WTC11 (cell line): ENCODE results near the gene HOMEZ. TPM values are rescaled to one million over a fixed set of nuclear protein-coding genes. Genes with fewer than 3 reads are reported as not detected.

ENCODE experiments used
- ATAC-seq: fragments of 200-7000 bp; cut with Tn5 transposase; 2 replicates; pipeline ENCODE4 v1.10.0; 2021; ENCODE audit warnings: mild to moderate bottlenecking, moderate library complexity
- CTCF ChIA-PET: fragments of 300-600 bp; sonication (Branson Sonifier 250); formaldehyde crosslinking; loops from one replicate; lab custom pipeline; 2021; ENCODE audit warnings: antibody characterized with exemption; lab: Charles Lee
- POLR2A ChIA-PET: fragments of 350-600 bp; sonication (Branson Sonifier 250); formaldehyde crosslinking; loops from one replicate; lab custom pipeline; 2021; ENCODE audit warnings: antibody characterized with exemption; lab: Charles Lee
- DNase-seq: peaks from one replicate; pipeline ENCODE4 v3.0.0; 2021; ENCODE audit warnings: low spot score
- H3K27ac Mint-ChIP-seq: 2 replicates; pipeline ENCODE4 v1.8.0; 2021; ENCODE audit warnings: mixed read lengths
- H3K27me3 Mint-ChIP-seq: 2 replicates; pipeline ENCODE4 v1.8.0; 2021; ENCODE audit warnings: low read depth, mild to moderate bottlenecking, moderate library complexity, mixed read lengths
- H3K36me3 Mint-ChIP-seq: 2 replicates; pipeline ENCODE4 v1.8.0; 2021; ENCODE audit warnings: mixed read lengths
- H3K4me1 Mint-ChIP-seq: 2 replicates; pipeline ENCODE4 v1.8.0; 2022; ENCODE audit warnings: mixed read lengths
- H3K4me3 Mint-ChIP-seq: 2 replicates; pipeline ENCODE4 v1.8.0; 2021; ENCODE audit warnings: mild to moderate bottlenecking, moderate library complexity, mixed read lengths
- H3K9me3 Mint-ChIP-seq: 2 replicates; pipeline ENCODE4 v1.8.0; 2021; ENCODE audit warnings: mixed read lengths
- ESRRA ChIP-seq: sonication (generic); formaldehyde crosslinking; IDR thresholded peaks from 2 replicates; pipeline ENCODE4 v1.8.1; 2022; ENCODE audit warnings: mild to moderate bottlenecking, missing genetic modification reagents, borderline replicate concordance
- GABPB1 ChIP-seq: sonication (generic); formaldehyde crosslinking; IDR thresholded peaks from 2 replicates; pipeline ENCODE4 v1.8.1; 2023; ENCODE audit warnings: mild to moderate bottlenecking, missing genetic modification reagents
- HMGA2 ChIP-seq: fragments of 250-450 bp; sonication (Bioruptor Pico); IDR thresholded peaks from 2 replicates; pipeline ENCODE4 v1.4.0; 2021; ENCODE audit warnings: mild to moderate bottlenecking, moderate library complexity
- IRF2 ChIP-seq: sonication (generic); formaldehyde crosslinking; IDR thresholded peaks from 2 replicates; pipeline ENCODE4 v1.8.0; 2022; ENCODE audit warnings: low read depth, missing genetic modification reagents, borderline replicate concordance
- JUN ChIP-seq: sonication (generic); formaldehyde crosslinking; IDR thresholded peaks from 2 replicates; pipeline ENCODE4 v1.8.0; 2023; ENCODE audit warnings: mild to moderate bottlenecking, missing genetic modification reagents
- KAT7 ChIP-seq: sonication (generic); formaldehyde crosslinking; IDR thresholded peaks from 2 replicates; pipeline ENCODE4 v1.8.1; 2023; ENCODE audit warnings: missing genetic modification reagents, mild to moderate bottlenecking, borderline replicate concordance
- NR1H2 ChIP-seq: sonication (generic); formaldehyde crosslinking; IDR thresholded peaks from 2 replicates; pipeline ENCODE4 v1.9.0; 2021; ENCODE audit warnings: mild to moderate bottlenecking, moderate library complexity, missing genetic modification reagents
- RORB ChIP-seq: fragments of 250-450 bp; sonication (Bioruptor Pico); IDR thresholded peaks from 2 replicates; pipeline ENCODE4 v1.9.0; 2021; ENCODE audit warnings: mild to moderate bottlenecking
- SMAD3 ChIP-seq: sonication (generic); formaldehyde crosslinking; IDR thresholded peaks from 2 replicates; pipeline ENCODE4 v1.8.0; 2022; ENCODE audit warnings: missing genetic modification reagents, mild to moderate bottlenecking, borderline replicate concordance
- TEAD4 ChIP-seq: sonication (generic); formaldehyde crosslinking; IDR thresholded peaks from 2 replicates; pipeline ENCODE4 v1.8.0; 2022; ENCODE audit warnings: mild to moderate bottlenecking, missing genetic modification reagents
- TP53 ChIP-seq: sonication (generic); formaldehyde crosslinking; IDR thresholded peaks from 2 replicates; pipeline ENCODE4 v1.8.1; 2023; ENCODE audit warnings: mild to moderate bottlenecking, missing genetic modification reagents
- ZBTB21 ChIP-seq: sonication (generic); formaldehyde crosslinking; IDR thresholded peaks from 2 replicates; pipeline ENCODE4 v1.8.1; 2023; ENCODE audit warnings: mild to moderate bottlenecking, missing genetic modification reagents, borderline replicate concordance
- ZNF121 ChIP-seq: sonication (generic); formaldehyde crosslinking; IDR thresholded peaks from 2 replicates; pipeline ENCODE4 v1.8.0; 2023; ENCODE audit warnings: missing genetic modification reagents
- ZNF138 ChIP-seq: sonication (generic); formaldehyde crosslinking; conservative IDR thresholded peaks from 2 replicates; pipeline ENCODE4 v1.8.1; 2022; ENCODE audit warnings: mild to moderate bottlenecking, moderate library complexity, missing genetic modification reagents
- ZNF317 ChIP-seq: sonication (generic); formaldehyde crosslinking; IDR thresholded peaks from 2 replicates; pipeline ENCODE4 v1.8.1; 2023; ENCODE audit warnings: low read depth, mild to moderate bottlenecking, moderate library complexity, missing genetic modification reagents, borderline replicate concordance
- ZNF396 ChIP-seq: fragments of 250-450 bp; sonication (Bioruptor Pico); IDR thresholded peaks from 2 replicates; pipeline ENCODE4 v1.8.0; 2021; ENCODE audit warnings: mild to moderate bottlenecking, moderate library complexity, borderline replicate concordance
- total RNA-seq: library from RNA; stranded (reverse); gene quantifications from 3 replicates; pipeline ENCODE4 v1.2.3, GENCODE V29; 2021
- TF ChIP-seq, protein P1 (sequence below): sonication (generic); formaldehyde crosslinking; IDR thresholded peaks from 2 replicates; pipeline ENCODE4 v1.8.0; 2022; ENCODE audit warnings: mild to moderate bottlenecking, missing genetic modification reagents
- TF ChIP-seq, protein P2 (sequence below): fragments of 250-450 bp; sonication (Bioruptor Pico); IDR thresholded peaks from 2 replicates; pipeline ENCODE4 v1.9.0; 2021; ENCODE audit warnings: mild to moderate bottlenecking
- TF ChIP-seq, protein P3 (sequence below): fragments of 250-450 bp; sonication (Bioruptor Pico); IDR thresholded peaks from 2 replicates; pipeline ENCODE4 v1.9.0; 2021; ENCODE audit warnings: mild to moderate bottlenecking
- TF ChIP-seq, protein P4 (sequence below): sonication (generic); formaldehyde crosslinking; IDR thresholded peaks from 2 replicates; pipeline ENCODE4 v1.8.1; 2022; ENCODE audit warnings: missing genetic modification reagents, borderline replicate concordance
- TF ChIP-seq, protein P5 (sequence below): sonication (generic); formaldehyde crosslinking; IDR thresholded peaks from 2 replicates; pipeline ENCODE4 v1.8.0; 2023; ENCODE audit warnings: missing genetic modification reagents
- TF ChIP-seq, protein P6 (sequence below): sonication (generic); formaldehyde crosslinking; IDR thresholded peaks from 2 replicates; pipeline ENCODE4 v1.8.0; 2022; ENCODE audit warnings: mild to moderate bottlenecking, missing genetic modification reagents

HOMEZ gene
- total RNA-seq, 1 experiment from 2014 or later = 10.7 TPM

DNA sequence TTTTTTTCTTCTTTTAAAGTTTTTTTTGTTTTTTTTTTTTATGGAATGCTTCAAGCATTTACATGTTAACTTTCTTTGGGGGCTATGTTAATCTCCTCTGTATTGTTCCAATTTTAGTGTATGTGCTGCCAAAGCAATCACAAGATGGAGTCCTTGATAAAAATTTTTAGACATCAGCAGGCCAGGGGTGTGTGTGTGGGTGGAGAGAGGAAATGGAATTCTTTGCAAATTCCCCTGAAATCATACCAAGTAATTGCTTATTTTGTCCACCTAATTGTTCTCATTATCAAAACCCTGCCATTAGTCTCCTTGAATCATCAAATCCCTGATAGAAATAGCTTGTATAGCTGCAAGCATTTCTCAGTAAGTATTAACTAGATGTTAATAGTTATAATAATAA, 26.5 kb downstream of the HOMEZ start:
- H3K27ac Mint-ChIP-seq = no peak overlapping the region
- POLR2A ChIA-PET = no interaction called here
- no peak for ATAC-seq
- CTCF ChIA-PET = interaction anchor here (1.4 to 1.5 kb wide), 4 partner anchors 35 to 191 kb away, joined by 3 to 9 read pairs (median 4); no protein-coding TSS in a partner anchor
- H3K4me3 Mint-ChIP-seq = no peak overlapping the region
- H3K36me3 Mint-ChIP-seq = no peaks in the 10 kb centered on the region
- TF ChIP-seq NR1H2 (CRISPR knock-in tag) (no peak), IRF2 (no peak), TP53 (CRISPR knock-in tag) (no peak), ZNF317 (CRISPR knock-in tag) (no peak), KAT7 (CRISPR knock-in tag) (no peak), ZBTB21 (CRISPR knock-in tag) (no peak), ZNF396 (CRISPR knock-in tag) (no peak), SMAD3 (CRISPR knock-in tag) (no peak), ZNF138 (no peak), GABPB1 (CRISPR knock-in tag) (no peak), ESRRA (CRISPR knock-in tag) (no peak), TEAD4 (CRISPR knock-in tag) (no peak), ZNF121 (CRISPR knock-in tag) (no peak)
- TF ChIP-seq, protein P1, sequence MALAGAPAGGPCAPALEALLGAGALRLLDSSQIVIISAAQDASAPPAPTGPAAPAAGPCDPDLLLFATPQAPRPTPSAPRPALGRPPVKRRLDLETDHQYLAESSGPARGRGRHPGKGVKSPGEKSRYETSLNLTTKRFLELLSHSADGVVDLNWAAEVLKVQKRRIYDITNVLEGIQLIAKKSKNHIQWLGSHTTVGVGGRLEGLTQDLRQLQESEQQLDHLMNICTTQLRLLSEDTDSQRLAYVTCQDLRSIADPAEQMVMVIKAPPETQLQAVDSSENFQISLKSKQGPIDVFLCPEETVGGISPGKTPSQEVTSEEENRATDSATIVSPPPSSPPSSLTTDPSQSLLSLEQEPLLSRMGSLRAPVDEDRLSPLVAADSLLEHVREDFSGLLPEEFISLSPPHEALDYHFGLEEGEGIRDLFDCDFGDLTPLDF (CRISPR knock-in tag) = no peak
- TF ChIP-seq, protein P2, sequence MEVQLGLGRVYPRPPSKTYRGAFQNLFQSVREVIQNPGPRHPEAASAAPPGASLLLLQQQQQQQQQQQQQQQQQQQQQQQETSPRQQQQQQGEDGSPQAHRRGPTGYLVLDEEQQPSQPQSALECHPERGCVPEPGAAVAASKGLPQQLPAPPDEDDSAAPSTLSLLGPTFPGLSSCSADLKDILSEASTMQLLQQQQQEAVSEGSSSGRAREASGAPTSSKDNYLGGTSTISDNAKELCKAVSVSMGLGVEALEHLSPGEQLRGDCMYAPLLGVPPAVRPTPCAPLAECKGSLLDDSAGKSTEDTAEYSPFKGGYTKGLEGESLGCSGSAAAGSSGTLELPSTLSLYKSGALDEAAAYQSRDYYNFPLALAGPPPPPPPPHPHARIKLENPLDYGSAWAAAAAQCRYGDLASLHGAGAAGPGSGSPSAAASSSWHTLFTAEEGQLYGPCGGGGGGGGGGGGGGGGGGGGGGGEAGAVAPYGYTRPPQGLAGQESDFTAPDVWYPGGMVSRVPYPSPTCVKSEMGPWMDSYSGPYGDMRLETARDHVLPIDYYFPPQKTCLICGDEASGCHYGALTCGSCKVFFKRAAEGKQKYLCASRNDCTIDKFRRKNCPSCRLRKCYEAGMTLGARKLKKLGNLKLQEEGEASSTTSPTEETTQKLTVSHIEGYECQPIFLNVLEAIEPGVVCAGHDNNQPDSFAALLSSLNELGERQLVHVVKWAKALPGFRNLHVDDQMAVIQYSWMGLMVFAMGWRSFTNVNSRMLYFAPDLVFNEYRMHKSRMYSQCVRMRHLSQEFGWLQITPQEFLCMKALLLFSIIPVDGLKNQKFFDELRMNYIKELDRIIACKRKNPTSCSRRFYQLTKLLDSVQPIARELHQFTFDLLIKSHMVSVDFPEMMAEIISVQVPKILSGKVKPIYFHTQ (CRISPR knock-in tag) = no peak
- TF ChIP-seq, protein P3, sequence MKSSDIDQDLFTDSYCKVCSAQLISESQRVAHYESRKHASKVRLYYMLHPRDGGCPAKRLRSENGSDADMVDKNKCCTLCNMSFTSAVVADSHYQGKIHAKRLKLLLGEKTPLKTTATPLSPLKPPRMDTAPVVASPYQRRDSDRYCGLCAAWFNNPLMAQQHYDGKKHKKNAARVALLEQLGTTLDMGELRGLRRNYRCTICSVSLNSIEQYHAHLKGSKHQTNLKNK (CRISPR knock-in tag) = no peak
- TF ChIP-seq, protein P4, sequence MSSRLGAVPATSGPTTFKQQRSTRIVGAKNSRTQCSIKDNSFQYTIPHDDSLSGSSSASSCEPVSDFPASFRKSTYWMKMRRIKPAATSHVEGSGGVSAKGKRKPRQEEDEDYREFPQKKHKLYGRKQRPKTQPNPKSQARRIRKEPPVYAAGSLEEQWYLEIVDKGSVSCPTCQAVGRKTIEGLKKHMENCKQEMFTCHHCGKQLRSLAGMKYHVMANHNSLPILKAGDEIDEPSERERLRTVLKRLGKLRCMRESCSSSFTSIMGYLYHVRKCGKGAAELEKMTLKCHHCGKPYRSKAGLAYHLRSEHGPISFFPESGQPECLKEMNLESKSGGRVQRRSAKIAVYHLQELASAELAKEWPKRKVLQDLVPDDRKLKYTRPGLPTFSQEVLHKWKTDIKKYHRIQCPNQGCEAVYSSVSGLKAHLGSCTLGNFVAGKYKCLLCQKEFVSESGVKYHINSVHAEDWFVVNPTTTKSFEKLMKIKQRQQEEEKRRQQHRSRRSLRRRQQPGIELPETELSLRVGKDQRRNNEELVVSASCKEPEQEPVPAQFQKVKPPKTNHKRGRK (CRISPR knock-in tag) = no peak
- peaks cover 17% of the 10 kb centered on the region for H3K27me3 Mint-ChIP-seq
- H3K4me1 Mint-ChIP-seq = peaks cover 18% of the 10 kb centered on the region
- DNase-seq = no peak
- H3K9me3 Mint-ChIP-seq = no peaks in the 10 kb centered on the region

DNA sequence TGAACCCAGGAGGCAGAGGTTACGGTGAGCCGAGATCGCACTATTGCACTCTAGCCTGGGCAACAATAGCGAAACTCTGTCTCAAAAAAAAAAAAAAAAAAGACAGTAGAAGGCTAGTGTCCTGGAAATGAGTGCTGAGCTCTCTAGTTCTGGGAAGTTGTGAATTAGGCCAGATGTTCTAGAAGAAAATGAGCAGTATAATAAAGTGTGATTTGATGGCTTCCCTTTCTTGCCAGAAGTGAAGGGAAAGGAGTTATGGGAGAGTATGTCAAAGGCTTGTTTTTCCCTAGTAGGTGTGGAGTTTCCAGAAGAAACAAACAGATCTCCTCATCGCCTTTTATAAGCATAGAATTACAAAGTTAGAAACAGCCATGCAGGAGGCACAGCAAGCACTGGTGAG, 27.7 kb downstream of the HOMEZ start:
- TF ChIP-seq TEAD4 (CRISPR knock-in tag) (no peak), JUN (CRISPR knock-in tag) (no peak), ZBTB21 (CRISPR knock-in tag) (no peak), HMGA2 (CRISPR knock-in tag) (no peak), NR1H2 (CRISPR knock-in tag) (no peak), RORB (CRISPR knock-in tag) (no peak)
- TF ChIP-seq, protein P5, sequence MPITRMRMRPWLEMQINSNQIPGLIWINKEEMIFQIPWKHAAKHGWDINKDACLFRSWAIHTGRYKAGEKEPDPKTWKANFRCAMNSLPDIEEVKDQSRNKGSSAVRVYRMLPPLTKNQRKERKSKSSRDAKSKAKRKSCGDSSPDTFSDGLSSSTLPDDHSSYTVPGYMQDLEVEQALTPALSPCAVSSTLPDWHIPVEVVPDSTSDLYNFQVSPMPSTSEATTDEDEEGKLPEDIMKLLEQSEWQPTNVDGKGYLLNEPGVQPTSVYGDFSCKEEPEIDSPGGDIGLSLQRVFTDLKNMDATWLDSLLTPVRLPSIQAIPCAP (CRISPR knock-in tag) = no peak
- TF ChIP-seq, protein P6, sequence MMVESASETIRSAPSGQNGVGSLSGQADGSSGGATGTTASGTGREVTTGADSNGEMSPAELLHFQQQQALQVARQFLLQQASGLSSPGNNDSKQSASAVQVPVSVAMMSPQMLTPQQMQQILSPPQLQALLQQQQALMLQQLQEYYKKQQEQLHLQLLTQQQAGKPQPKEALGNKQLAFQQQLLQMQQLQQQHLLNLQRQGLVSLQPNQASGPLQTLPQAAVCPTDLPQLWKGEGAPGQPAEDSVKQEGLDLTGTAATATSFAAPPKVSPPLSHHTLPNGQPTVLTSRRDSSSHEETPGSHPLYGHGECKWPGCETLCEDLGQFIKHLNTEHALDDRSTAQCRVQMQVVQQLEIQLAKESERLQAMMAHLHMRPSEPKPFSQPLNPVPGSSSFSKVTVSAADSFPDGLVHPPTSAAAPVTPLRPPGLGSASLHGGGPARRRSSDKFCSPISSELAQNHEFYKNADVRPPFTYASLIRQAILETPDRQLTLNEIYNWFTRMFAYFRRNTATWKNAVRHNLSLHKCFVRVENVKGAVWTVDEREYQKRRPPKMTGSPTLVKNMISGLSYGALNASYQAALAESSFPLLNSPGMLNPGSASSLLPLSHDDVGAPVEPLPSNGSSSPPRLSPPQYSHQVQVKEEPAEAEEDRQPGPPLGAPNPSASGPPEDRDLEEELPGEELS (CRISPR knock-in tag) = no peak
- TF ChIP-seq, protein P3 (CRISPR knock-in tag) = no peak
- peaks cover 23% of the 10 kb centered on the region for H3K4me1 Mint-ChIP-seq
- peaks cover 11% of the 10 kb centered on the region for H3K27me3 Mint-ChIP-seq
- H3K4me3 Mint-ChIP-seq = no peak overlapping the region
- peak overlapping the region; percentile 68 for H3K27ac Mint-ChIP-seq
- ChIA-PET CTCF (interaction anchor here (1.5 to 2.4 kb wide), 2 partner anchors 138 to 189 kb away, joined by 3 to 17 read pairs; no protein-coding TSS in a partner anchor), POLR2A (interaction anchor here (1.2 kb wide), 1 partner anchor 163 kb away, joined by 4 read pairs; the partner anchor contains the start of genes ACIN1 and C14orf119)
- DNase-seq = no peak
- H3K36me3 Mint-ChIP-seq = no peaks in the 10 kb centered on the region
- H3K9me3 Mint-ChIP-seq = no peaks in the 10 kb centered on the region
- ATAC-seq = no peak
